ENCODE data around the gene MCUB.

MCUB gene

DNA sequence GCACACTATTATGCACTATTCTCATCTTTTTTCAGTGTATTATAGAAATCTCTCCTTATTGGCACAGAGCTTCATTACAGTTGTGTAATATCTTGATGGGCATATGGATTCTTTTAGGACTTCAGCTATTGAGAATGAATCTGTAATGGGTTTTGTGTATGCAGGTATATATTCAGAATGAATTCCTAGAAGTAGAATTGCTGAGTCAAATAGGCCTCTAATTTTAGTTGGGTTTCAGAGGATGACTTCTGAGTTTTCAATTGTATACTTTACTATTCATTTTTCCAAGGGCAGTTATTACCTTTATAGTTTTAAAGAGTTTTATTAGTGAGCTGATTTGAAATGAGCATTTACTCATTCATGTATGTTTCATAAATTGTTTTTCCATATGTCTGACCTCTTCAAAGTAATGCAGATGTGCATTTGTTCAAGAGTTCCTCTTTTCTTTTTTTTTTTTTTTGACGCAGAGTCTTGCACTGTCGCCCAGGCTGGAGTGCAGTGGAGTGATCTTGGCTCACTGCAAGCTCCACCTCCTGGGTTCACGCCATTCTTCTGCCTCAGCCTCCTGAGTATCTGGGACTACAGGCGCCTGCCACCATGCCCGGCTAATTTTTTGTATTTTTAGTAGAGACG, 123.7 kb downstream of the MCUB start:
- DNase-seq: no peak

DNA sequence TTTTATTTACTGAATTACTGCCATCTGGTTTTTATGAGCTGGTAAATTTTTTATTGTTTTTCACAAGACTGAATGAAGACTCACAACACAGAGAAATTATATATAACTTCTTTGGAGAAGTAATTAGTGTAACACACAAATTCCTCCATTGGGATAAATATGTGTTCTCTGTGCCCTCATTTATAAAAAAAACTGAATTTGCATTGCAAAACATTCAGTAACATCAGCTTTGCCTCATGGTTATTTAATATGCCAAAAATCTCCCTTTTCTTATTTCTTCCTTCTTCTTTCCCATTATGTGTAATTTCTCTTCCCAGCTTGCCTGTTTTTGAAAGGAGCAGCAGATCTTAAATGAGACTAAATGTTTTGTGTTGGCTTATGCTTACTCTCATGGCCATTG, 124.7 kb downstream of the MCUB start:
- DNase-seq: no peak

DNA sequence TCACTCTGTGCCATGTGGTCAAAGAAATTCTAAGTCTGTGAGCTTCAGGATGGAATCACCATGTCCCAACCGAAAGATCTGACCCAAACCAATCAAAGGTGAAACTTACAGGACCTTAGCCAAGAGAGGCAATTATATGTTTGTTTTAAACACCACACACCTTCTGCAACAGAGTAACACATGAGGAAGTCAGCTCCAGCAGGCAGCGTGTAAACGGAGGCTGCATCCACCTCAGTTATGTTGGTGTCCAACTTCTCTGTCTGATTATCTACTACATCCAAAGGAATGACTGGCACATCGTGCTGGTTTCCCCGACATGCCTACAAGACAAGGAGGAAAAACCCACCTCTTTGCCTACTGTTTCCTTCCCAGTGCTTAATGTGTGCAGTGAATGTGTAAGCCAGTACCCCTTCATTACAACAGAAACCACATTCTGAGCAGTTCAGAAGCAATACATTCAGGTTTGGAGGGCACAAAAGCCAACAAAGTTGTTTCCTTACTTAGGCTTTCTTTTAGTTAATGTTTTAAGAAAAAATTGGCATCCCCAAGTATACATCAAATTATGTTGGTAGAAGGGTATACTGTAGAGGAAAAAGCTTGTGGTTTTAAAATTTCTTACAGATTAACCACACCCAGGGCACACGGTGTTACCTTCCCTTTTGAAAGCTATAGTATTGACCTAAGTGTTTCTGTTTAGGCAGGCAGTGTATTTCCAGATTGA, 130.8 kb downstream of the MCUB start:
- DNase-seq: peak in 2 of 5 experiments; percentile 15 to 66

DNA sequence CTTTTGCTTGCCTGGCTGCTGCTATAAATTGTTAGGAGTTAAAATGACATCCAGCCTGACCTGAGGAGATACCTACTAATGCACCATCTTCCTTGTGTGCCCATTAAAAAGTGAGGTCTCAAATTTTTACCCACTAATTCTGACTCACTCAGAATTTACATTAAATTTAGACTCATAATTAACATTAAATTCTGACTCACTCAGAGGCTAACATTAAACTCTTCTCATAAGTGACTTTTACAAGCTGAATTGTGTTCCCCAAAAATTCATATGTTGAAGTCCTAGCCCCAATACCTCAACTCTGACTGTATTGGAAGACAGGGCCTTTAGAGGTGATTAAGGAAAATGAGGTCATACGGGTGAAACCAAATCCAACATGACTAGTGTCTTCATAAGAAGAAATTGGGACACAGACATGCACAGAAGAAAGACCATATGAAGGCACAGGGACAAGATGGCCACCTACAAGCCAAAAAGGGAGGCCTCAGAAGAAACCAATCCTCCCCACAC, 131.4 kb downstream of the MCUB start:
- DNase-seq: no peak

- no peak for DNase-seq
Measured at GRCh38 chr4:109698656-109699055, 138.6 kb downstream of the MCUB start.

- DNase-seq: no peak
Measured at GRCh38 chr4:109699553-109700225, 139.6 kb downstream of the MCUB start.

GRCh38 chr4:109701566-109702410, 141.7 kb downstream of the MCUB start:
- peak in 1 of 5 experiments; percentile 38 for DNase-seq

- peak; percentile 47 to 87 (median 62) for DNase-seq
Measured at GRCh38 chr4:109702950-109703663, 143.1 kb downstream of the MCUB start, which contains the start of gene CASP6. CASP6 (minus strand) TSS chr4:109703445; CDS start chr4:109703395, 50 bp downstream.

DNA sequence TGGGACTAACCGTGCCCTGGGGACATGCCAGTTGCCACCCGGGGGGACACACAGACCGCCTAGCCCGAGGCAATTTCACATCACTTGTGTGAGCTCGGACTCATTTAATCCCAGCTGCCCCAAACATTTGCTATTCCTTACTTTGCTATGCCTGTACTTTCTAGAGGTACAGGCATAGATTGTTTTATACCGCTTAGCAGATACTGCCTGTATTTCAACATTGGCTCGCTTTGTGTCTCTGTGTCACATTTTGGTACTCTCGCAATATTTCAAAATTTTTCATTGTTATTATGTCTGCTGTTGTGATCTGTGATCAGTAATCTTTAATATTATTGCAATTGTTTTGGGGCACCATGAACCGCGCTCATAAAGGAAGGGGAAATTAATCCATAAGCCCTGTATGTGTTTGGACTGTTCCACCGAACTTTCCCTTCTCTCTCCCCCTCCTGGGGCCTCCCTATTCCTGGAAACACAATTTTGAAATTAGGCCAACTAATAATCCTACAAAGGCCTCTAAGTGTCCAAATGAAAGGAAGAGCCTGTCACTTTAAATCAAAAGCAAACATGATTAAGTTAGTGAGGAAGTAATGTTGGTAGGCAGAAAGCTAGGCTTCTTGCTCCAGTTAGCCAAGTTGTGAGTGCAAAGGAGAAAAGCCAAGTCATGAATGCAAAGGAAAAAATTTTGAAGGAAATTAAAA, 143.8 kb downstream of the MCUB start:
- no peak for DNase-seq

DNA sequence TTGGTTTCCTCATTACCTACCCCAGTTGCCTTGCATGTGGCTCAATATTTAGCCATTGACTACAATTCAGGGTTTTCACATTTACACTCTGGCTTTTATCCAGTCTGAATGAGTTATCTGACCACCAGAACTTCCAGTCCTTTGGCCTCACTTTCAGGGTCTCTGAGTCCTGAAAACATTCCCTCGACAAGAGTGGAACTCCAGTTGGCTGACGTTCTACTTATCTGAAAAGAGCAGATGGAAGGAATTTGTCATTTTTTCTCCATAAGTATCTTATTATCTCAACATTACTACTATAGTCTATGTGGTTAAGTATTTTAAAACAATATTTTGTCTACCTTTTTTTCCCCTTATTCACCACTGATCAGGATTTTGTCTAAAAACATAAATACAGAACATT, 148.4 kb downstream of the MCUB start:
- no peak for DNase-seq

DNA sequence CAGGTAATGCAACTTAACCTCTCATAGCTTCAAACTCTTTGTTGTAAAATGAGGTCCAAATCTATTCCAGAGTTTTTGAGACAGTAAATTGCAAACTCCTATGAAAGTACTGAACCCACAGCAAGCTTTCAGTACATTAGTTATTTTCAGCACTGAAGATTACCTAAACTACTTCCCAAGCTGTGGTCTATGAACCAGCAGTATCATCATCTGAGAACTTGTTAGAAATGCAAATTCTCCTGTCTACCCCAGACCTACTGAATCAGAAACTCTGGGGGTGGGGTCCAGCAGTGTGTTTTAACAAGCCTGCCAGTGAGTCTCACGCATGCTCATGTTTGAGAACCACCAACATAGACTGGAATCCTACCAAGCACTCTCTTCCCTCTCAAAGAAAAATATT, 148.9 kb downstream of the MCUB start:
- no peak for DNase-seq

- no peak for DNase-seq
Measured at GRCh38 chr4:109713500-109713899, 153.5 kb downstream of the MCUB start.

DNA sequence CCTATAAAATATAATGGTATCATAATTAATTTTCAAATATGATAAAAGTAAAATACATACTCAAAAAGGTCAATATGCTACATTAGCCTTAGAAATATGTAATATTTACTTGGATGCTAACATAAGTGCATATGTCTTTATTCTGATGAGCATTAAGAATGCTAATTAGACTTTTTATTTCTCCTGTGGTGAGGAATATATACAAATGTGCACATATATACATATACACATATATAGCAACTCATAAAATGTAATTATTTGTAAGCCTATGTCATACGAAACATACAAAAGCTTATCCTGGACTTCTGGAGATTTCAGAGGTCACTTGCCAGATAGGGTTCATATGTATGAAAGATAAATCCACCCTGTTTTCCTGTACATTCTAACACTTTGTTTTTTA, 158.7 kb downstream of the MCUB start:
- DNase-seq: no peak

DNA sequence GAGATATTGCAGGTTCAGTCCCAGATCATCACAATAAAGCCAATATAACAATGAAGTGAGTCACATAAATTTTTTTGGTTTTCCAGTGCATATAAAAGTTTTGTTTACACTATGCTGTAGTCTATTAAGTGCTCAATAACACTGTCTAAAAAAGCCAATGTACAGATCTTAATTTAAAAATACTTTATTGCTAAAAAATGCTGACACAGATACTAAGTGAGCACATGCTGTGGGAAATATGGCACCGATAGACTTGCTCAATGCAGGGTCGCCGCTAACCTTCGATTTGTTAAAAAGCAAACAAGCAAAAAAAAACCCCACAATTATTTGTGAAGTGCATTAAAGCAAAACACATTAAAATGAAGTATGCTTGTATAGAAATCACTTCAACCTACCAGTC, 159.6 kb downstream of the MCUB start:
- DNase-seq: no peak

DNA sequence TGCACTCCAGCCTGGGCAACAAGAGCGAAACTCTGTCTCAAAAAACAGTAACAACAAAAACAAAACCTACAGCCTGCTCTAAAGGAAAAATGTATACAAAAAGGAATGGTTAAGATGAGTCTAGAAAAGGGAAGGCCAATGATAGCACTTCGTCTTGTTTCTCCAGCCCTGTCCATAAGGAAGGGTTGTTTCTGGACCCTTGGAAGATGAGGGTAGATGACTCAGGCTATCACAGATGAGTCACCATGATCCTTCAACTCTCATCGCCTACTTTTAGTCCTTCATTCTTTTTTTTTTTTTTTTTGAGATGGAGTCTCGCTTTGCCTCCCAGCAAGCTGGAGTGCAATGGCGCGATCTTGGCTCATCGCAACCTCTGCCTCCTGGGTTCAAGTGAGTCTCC, 161.0 kb downstream of the MCUB start:
- no peak for DNase-seq

GRCh38 chr4:109722357-109722756, 162.3 kb downstream of the MCUB start:
- DNase-seq: no peak

DNA sequence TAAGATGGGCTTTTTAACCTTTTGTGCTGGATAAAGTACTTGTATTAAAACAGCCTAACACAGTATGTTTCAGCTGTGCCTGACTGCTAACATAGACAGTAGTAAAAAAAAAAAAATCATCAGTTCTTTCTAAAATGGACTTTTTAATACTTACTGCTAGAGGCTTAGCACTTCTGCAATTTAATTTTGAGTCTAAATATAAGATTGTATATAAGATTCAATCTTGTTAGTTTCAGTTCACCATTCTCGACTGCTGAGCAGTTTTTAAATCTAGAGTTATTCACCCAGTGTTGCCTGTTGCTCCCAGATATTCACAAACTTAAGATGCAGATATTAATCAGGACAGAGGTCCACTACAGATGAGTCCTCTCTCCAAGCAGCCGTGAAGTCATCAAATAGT, 163.1 kb downstream of the MCUB start:
- no peak for DNase-seq

DNA sequence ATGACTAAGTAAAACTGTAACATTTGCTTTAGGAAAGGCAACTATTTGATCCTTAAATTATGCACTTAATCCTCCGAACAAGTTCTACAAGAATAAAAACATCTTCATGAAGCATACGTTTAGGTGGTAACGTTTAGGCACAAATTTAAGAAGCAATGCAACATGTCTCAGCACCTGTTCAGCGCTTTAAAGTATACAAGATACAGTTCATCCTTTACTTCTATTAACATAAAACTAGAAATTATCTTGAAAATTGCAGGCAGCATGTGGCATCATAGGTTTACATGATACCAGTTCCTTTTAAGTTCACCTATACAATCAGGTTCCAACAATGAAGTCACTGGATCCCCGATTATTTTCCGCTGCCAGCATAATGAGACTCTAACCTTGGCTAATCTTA, 168.3 kb downstream of the MCUB start:
- no peak for DNase-seq

DNA sequence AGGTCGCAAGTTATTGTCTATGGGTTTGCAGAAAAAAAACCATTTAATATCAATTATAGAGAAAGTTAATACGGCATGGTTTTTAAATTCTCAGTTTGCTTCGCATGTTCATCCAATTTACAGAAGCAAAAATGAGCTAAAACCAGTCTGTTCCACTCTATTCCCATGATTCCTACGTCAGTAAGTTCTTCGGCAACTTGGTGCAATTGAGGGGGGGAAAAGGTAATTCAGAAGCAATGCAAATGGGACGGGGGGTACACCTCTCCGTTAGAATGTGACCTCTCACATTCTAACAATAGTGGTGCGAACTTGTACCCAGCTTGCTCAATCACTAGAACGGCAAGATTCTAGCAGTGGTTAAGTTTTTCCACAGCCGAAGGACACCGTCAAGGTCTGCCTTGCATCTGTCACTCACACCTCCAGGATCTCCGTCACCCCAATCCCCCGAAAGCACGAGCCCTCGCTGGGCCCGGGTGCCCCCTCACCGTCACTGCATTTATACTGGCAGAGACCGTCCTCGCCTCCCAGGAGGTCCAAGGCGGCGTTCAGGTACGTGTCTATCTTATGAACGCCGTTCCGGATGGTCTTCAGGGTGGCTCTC, 169.2 kb downstream of the MCUB start:
- peak in 1 of 5 experiments; percentile 9 for DNase-seq

DNA sequence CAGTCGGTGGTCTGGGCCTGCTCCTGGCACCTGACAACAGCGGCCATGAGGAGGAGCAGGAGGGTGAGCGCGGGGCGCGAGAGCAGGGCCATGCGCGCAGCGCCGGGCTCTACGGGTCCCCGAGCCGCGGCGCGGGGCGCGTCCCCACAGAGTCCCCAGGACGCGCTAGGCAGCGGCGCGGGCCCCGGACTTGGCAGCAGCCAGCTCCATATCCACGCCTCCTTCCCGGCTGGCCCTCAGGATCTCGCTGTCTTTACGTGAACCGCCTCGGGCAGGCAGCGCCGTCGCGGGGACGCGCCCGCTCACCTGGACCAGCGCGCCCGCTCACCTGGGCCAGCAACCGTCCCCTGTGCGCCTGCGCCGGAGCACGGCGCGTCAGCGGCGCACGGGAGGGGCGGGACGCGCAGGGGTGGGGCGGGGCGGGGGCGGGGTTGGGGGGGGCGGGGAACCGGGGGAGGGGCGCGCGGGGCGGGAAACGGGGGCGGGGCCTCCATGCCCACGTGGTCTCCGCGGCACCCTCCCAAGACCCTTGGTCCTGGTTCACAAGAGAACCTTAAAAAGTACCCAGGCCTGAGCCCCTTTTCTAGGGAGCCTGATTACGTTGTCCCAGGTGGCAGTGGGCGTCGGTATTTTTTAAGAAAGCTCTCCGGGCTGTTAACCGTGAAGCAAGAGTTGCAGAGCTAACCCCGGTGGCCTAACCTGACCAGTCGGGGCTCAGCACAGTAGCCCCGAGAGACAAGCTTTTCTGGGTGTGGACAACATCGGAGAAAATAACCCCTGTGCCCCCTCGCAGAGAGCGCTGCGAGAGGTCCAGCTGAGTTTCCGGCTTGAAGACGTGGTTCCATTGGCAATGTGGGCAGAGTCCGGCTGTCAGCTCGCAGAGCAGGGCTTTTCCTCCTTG, 169.9 kb downstream of the MCUB start, which contains the start of gene PLA2G12A:
Gene PLA2G12A (minus strand): TSS at position 353 of the 901 bp plus-strand sequence. CDS start 261 bp downstream, at position 92.
- DNase-seq: peak; percentile 53 to 81 (median 76)
